Measurements from ENCODE around the gene CRYBA2.

DNA sequence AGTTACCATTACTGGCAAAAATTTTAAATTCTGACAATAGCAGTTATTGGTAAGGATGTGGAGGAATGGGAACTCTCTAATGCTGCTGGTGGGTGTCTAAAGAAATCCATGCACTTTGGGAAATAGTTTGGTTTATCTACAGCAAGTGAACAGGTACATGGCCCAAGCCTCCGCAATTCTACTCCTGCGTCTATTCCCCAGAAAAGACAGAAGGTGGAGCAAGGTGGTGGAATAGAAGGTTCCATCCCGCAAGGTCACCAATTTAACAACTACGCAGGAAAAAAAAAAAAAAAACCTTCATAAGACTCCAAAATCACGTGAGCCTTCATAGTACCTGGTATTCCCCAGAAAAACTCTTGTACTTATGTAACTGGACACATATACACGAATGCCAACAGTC is 41.6 kb upstream of the CRYBA2 start:
- TF ChIP-seq, protein P1, sequence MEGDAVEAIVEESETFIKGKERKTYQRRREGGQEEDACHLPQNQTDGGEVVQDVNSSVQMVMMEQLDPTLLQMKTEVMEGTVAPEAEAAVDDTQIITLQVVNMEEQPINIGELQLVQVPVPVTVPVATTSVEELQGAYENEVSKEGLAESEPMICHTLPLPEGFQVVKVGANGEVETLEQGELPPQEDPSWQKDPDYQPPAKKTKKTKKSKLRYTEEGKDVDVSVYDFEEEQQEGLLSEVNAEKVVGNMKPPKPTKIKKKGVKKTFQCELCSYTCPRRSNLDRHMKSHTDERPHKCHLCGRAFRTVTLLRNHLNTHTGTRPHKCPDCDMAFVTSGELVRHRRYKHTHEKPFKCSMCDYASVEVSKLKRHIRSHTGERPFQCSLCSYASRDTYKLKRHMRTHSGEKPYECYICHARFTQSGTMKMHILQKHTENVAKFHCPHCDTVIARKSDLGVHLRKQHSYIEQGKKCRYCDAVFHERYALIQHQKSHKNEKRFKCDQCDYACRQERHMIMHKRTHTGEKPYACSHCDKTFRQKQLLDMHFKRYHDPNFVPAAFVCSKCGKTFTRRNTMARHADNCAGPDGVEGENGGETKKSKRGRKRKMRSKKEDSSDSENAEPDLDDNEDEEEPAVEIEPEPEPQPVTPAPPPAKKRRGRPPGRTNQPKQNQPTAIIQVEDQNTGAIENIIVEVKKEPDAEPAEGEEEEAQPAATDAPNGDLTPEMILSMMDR (IDR thresholded peaks at IDR 0.05 in 8 of 11, conservative IDR thresholded peaks at IDR 0.05 in 3 of 11): no peak
- TF ChIP-seq POLR2A (IDR thresholded peaks at IDR 0.05): no peak
